ENCODE data around the gene TGFBRAP1.

The TGFBRAP1 gene

DNA sequence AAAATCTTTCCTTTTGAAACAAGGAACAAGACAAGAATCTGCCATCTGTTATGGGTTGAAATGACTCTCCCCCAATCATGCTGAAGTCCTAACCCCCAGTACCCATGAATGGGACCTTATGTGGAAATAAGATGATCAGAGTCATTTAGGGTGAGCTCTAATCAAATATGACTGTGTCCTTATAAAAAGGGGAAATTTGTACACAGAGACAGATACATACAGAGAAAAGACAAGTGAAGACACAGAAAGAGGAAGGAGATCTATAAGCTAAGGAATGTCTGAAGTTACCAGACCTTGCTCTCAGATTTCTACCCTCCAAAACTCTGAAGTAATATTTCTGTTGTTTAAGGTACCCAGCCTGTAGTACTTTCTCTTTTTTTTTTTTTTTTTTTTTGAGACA is 15.7 kb downstream of the TGFBRAP1 start:
- TF ChIP-seq, protein P1, sequence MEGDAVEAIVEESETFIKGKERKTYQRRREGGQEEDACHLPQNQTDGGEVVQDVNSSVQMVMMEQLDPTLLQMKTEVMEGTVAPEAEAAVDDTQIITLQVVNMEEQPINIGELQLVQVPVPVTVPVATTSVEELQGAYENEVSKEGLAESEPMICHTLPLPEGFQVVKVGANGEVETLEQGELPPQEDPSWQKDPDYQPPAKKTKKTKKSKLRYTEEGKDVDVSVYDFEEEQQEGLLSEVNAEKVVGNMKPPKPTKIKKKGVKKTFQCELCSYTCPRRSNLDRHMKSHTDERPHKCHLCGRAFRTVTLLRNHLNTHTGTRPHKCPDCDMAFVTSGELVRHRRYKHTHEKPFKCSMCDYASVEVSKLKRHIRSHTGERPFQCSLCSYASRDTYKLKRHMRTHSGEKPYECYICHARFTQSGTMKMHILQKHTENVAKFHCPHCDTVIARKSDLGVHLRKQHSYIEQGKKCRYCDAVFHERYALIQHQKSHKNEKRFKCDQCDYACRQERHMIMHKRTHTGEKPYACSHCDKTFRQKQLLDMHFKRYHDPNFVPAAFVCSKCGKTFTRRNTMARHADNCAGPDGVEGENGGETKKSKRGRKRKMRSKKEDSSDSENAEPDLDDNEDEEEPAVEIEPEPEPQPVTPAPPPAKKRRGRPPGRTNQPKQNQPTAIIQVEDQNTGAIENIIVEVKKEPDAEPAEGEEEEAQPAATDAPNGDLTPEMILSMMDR (conservative IDR thresholded peaks at IDR 0.05; ENCODE audit: low read length): no peak
- H3K4me3 ChIP-seq (ENCODE audit: low read length): no peak overlapping the region
- no peak for DNase-seq (ENCODE audit: low read depth)

DNA sequence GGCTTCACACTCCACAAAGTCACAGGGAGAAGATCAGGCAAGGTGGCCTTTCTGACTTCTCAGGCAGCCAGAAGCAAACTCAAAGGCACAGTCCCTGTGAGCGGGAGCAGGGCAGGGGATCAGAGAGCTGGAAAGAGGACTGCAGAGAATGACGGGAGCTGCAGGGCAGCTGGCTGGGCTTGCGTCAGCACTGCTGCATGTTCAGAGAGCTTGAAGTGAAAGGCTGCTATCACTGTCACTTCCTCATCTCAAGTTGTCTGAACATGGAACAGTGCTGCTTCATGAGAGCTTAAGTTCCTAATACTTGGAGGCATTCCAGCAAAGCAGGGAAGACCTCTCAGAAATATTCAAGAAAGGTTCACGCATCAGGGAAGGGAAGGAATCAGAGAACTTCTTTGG is 20.4 kb downstream of the TGFBRAP1 start:
- DNase-seq (ENCODE audit: low read depth): no peak
- no peak overlapping the region for H3K4me3 ChIP-seq (ENCODE audit: low read length)

DNA sequence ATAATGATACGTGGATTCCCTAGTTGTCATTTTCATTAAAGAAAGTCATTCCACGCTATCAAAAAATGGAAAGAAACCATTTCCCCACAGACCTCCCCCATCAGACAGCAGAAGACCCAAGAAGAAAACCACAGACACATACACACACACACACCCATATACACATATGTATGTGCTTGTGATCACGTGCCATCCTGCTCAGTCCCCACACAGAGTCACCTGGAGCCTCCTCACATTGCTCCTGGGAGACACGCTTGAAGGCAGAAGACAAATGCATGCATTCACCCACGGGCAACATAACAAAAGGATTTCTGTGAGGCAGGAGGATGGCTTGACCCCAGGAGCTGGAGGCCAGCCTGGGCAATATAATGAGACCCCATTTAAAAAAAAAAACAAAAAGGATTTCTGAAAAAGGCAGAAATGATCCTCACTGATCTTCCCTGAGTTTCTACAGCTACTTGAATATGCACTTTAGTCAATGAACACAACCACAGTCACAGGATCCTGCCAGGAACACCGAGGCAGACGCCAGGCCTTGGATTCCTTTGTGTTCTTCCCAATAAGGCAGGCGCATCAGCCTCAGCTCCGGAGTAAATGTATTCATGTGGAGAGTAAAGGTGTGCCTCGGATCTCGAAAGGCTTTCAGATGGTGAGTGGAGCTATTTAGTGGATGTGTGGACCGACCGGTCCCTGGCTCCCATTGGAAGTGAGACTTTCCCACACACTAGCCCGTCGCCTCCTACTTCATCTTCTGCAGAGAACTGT is 21.0 kb downstream of the TGFBRAP1 start:
- DNase-seq (ENCODE audit: low read depth): no peak
- TF ChIP-seq, protein P1 (conservative IDR thresholded peaks at IDR 0.05; ENCODE audit: low read length): no peak
- H3K4me3 ChIP-seq (ENCODE audit: low read length): no peak overlapping the region

More for the DNA sequence above, 20.4 kb downstream of the TGFBRAP1 start:
- TF ChIP-seq, protein P1 (conservative IDR thresholded peaks at IDR 0.05; ENCODE audit: low read length): no peak

DNA sequence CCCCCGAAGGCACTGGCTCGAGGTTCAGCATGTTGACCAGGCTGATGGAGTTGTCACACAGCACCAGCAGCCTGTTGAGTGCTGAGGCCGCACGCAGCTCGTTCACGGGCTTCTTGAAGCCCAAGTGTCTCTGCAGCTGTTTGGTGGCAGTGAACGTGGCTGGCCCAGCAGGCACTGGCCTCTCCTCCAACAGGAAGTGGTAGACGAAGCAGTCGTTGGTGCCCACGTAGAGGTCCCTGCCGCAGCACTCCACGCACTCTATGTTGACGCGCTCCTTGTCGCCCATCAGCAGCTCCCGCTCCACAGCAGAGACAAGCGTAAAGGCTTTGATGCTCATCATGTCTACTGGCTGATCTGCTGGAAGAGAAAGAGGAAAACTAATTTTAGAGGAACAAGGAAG is 21.6 kb downstream of the TGFBRAP1 start:
- no peak overlapping the region for H3K4me3 ChIP-seq (ENCODE audit: low read length)
- TF ChIP-seq, protein P1 (conservative IDR thresholded peaks at IDR 0.05; ENCODE audit: low read length): no peak
- DNase-seq (ENCODE audit: low read depth): no peak

DNA sequence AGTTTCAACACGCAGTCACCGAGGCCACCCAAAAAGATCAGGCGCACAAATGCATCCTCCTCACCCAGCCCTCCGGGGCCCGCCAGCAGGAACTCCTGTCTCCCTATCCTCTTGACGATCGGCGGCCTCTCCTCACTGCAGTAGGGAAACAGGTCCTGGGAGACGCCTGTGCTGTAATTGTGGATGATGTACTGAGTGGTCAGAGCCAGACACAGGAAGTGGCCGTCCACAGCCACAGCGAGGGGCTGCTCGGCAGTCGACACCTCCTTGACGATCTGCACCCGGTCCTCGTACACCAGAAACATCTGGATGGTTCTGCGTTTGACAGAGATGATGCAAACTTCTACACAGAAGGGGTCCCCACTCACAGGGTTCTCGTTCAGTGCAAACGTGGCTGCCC is 22.0 kb downstream of the TGFBRAP1 start:
- H3K4me3 ChIP-seq (ENCODE audit: low read length): no peak overlapping the region
- no peak for DNase-seq (ENCODE audit: low read depth)
- TF ChIP-seq, protein P1 (conservative IDR thresholded peaks at IDR 0.05; ENCODE audit: low read length): no peak

DNA sequence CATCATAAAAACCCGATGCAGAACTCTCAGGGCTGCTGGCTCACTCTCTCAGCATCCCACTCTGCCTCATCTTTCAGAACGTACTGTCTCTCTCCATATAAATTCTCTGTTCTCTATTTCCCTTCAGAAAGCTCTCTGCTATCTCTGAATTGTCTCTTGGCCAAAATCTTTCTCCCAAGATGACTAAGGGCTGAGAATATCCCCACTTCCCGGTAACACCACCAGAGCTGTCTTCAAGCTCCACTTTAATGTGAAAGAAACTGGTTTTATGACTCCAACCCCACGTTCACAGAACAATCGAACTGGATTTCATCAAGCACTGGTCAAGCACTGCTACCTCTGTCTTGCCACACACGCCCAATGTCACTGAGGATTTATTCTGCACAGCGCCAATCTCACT is 22.4 kb downstream of the TGFBRAP1 start:
- TF ChIP-seq, protein P1 (conservative IDR thresholded peaks at IDR 0.05; ENCODE audit: low read length): no peak
- no peak for DNase-seq (ENCODE audit: low read depth)
- no peak overlapping the region for H3K4me3 ChIP-seq (ENCODE audit: low read length)

DNA sequence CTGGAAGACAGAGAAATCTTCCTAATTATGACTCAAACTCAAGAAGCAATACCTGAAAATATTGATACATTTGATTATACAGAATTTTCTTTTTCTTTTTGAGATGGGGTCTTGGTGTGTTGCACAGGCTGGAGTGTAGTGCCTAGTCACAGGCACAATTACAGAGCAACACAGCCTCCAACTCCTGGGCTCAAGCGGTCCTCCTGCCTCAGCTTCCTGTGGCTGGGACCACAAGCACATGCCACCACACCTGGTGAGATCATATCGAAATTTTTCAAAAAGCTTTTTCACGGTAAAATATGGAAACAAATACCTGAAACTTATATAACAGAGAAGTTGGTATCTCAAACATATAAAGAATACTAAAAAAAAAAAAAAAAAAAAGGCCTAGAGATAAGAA is 27.9 kb downstream of the TGFBRAP1 start:
- TF ChIP-seq, protein P1 (conservative IDR thresholded peaks at IDR 0.05; ENCODE audit: low read length): no peak
- H3K4me3 ChIP-seq (ENCODE audit: low read length): no peak overlapping the region
- DNase-seq (ENCODE audit: low read depth): no peak
